SU-DHL-6 (cell line): Measurements from ENCODE around the gene WARS2.

Source experiments
- EZH2phosphoT487 ChIP-seq: fragments of 200-600 bp; sonication (generic), shearing (Covaris generic); conservative IDR thresholded peaks from 2 replicates; pipeline ENCODE4 v1.6.1; 2018; ENCODE audit warnings: mild to moderate bottlenecking, antibody characterized with exemption, low read length, moderate library complexity, mixed read lengths
- TF ChIP-seq, protein P1 (sequence below): fragments of 200-600 bp; sonication (generic); IDR thresholded peaks from one replicate; pipeline ENCODE4 v1.5.1; 2017; ENCODE audit warnings: antibody characterized with exemption, mild to moderate bottlenecking, low read length, moderate library complexity; ENCODE audit not compliant: insufficient read depth, poor library complexity, severe bottlenecking

DNA sequence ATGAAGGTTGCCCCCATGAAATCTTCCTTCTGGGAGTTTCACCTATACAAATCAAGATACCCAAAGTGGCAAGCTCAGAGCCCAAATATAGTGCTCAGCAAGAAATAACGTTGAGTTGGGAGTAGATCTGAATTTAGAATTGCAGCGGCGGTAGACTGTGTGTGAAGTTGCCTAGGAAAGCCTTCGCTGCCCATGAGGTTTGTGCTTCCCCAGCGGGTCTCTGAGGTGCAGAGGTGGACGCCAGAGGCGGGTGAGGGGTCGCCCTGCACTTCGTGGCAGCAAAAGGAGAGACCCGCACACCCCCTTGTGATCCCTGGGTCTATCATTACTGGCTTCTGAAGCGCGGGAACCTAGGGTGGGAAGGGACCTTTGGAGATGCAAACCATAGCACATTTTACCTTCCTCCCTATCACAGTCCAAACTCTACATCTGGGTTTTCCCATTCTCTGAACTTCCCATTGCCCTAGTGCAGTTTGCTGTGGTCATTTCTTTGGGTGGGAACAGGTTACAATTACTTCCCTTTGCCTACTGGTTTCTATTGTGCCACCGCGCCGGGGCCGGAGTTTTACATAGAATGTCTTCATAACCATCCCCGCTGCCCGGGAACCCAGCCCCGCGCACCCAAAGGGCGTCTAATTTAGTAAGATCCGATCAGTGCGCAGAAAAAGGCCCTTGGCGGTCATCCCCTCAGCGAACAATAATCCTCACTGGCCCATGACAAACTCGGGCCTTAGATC, 157.5 kb downstream of the WARS2 start:
- TF ChIP-seq, protein P1, sequence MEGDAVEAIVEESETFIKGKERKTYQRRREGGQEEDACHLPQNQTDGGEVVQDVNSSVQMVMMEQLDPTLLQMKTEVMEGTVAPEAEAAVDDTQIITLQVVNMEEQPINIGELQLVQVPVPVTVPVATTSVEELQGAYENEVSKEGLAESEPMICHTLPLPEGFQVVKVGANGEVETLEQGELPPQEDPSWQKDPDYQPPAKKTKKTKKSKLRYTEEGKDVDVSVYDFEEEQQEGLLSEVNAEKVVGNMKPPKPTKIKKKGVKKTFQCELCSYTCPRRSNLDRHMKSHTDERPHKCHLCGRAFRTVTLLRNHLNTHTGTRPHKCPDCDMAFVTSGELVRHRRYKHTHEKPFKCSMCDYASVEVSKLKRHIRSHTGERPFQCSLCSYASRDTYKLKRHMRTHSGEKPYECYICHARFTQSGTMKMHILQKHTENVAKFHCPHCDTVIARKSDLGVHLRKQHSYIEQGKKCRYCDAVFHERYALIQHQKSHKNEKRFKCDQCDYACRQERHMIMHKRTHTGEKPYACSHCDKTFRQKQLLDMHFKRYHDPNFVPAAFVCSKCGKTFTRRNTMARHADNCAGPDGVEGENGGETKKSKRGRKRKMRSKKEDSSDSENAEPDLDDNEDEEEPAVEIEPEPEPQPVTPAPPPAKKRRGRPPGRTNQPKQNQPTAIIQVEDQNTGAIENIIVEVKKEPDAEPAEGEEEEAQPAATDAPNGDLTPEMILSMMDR = no peak
- TF ChIP-seq EZH2phosphoT487 = no peak
